Measurements from ENCODE around the gene NTM.

The NTM gene

GRCh38 chr11:131893103-131893890 lies 522.9 kb downstream of the NTM start:
- TF ChIP-seq REST (IDR thresholded peaks at IDR 0.05; ENCODE audit: insufficient replicate concordance, low read depth) (no peak), SPI1 (IDR thresholded peaks at IDR 0.05; ENCODE audit: borderline replicate concordance, low read depth) (no peak), POLR2AphosphoS5 (IDR thresholded peaks at IDR 0.05; ENCODE audit: low read depth) (no peak), GABPA (IDR thresholded peaks at IDR 0.05; ENCODE audit: low read depth) (no peak)
- H3K4me3 ChIP-seq (replicated peaks; ENCODE audit: insufficient read depth, low read length): no peak overlapping the region

GRCh38 chr11:131893988-131894387 lies 523.6 kb downstream of the NTM start:
- Histone ChIP-seq H3K27ac (replicated peaks) (no peak overlapping the region), H3K4me3 (replicated peaks; ENCODE audit: insufficient read depth, low read length) (no peak overlapping the region), H3K27me3 (ENCODE audit: insufficient read depth, poor library complexity, severe bottlenecking) (no peaks in the 10 kb centered on the region)
- no peak for DNase-seq (ENCODE audit: low read depth in 1 of 2, low spot score in 1 of 2)
- TF ChIP-seq GABPA (IDR thresholded peaks at IDR 0.05; ENCODE audit: low read depth) (no peak), SPI1 (IDR thresholded peaks at IDR 0.05; ENCODE audit: borderline replicate concordance, low read depth) (no peak), REST (IDR thresholded peaks at IDR 0.05; ENCODE audit: insufficient replicate concordance, low read depth) (no peak), CTCF (IDR thresholded peaks at IDR 0.05; ENCODE audit: insufficient read depth, low read length) (no peak), POLR2AphosphoS5 (IDR thresholded peaks at IDR 0.05; ENCODE audit: low read depth) (no peak)

More at GRCh38 chr11:131893103-131893890, 522.9 kb downstream of the NTM start:
- Histone ChIP-seq H3K27ac (replicated peaks) (no peak overlapping the region), H3K27me3 (ENCODE audit: insufficient read depth, poor library complexity, severe bottlenecking) (no peaks in the 10 kb centered on the region)
- no peak for DNase-seq (ENCODE audit: low read depth in 1 of 2, low spot score in 1 of 2)

GRCh38 chr11:131894615-131895544 lies 524.5 kb downstream of the NTM start:
- Histone ChIP-seq H3K4me3 (replicated peaks; ENCODE audit: insufficient read depth, low read length) (no peak overlapping the region), H3K27me3 (ENCODE audit: insufficient read depth, poor library complexity, severe bottlenecking) (no peaks in the 10 kb centered on the region), H3K27ac (replicated peaks) (no peak overlapping the region)
- no peak for TF ChIP-seq GABPA (IDR thresholded peaks at IDR 0.05; ENCODE audit: low read depth)
- TF ChIP-seq SPI1 (IDR thresholded peaks at IDR 0.05; ENCODE audit: borderline replicate concordance, low read depth): no peak
- no peak for TF ChIP-seq CTCF (IDR thresholded peaks at IDR 0.05; ENCODE audit: insufficient read depth, low read length)
- no peak for TF ChIP-seq REST (IDR thresholded peaks at IDR 0.05; ENCODE audit: insufficient replicate concordance, low read depth)
- TF ChIP-seq POLR2AphosphoS5 (IDR thresholded peaks at IDR 0.05; ENCODE audit: low read depth): no peak
- no peak for DNase-seq (ENCODE audit: low read depth in 1 of 2, low spot score in 1 of 2)
